GM12865 (cell line): ENCODE data around the gene ZNF236.

Experiments
- DNase-seq: peaks from one replicate; pipeline ENCODE4 v3.0.0; 2010; ENCODE audit warnings: low read depth
- H3K4me3 ChIP-seq: 2 replicates; pipeline ENCODE4 v1.5.1; 2011; ENCODE audit warnings: mild to moderate bottlenecking, low read depth, low read length, control low read depth
- CTCF ChIP-seq: IDR thresholded peaks from 2 replicates; pipeline ENCODE4 v1.5.1; 2011; ENCODE audit warnings: low read length, control low read depth, low read depth, inconsistent platforms; ENCODE audit not compliant: insufficient read depth; ENCODE audit errors: missing control alignments

ZNF236 gene

GRCh38 chr18:76952747-76953146 is 130.4 kb downstream of the ZNF236 start:
- TF ChIP-seq CTCF: no peak
- H3K4me3 ChIP-seq: no peak overlapping the region
- no peak for DNase-seq

GRCh38 chr18:76953156-76953555 is 130.8 kb downstream of the ZNF236 start:
- no peak for DNase-seq
- no peak overlapping the region for H3K4me3 ChIP-seq
- no peak for TF ChIP-seq CTCF

GRCh38 chr18:76953583-76954233 is 131.4 kb downstream of the ZNF236 start:
- no peak for TF ChIP-seq CTCF
- H3K4me3 ChIP-seq: no peak overlapping the region
- no peak for DNase-seq

- H3K4me3 ChIP-seq: no peak overlapping the region
- TF ChIP-seq CTCF: no peak
- no peak for DNase-seq
These were observed 133.3 kb downstream of the ZNF236 start for GRCh38 chr18:76955524-76956170.

- no peak for DNase-seq
- H3K4me3 ChIP-seq: no peak overlapping the region
- no peak for TF ChIP-seq CTCF
These were observed 134.3 kb downstream of the ZNF236 start for GRCh38 chr18:76956648-76957047.

- TF ChIP-seq CTCF: no peak
- no peak overlapping the region for H3K4me3 ChIP-seq
- DNase-seq: no peak
These were observed 135.3 kb downstream of the ZNF236 start for GRCh38 chr18:76957384-76958355.
